HepG2 (cell line): ENCODE measurements around the gene SPATA25. TPM values are rescaled to one million over a fixed set of nuclear protein-coding genes. Genes with fewer than 3 reads are reported as not detected.

ENCODE experiments used
- FOXK2 ChIP-seq: fragments of 450-650 bp; IDR thresholded peaks from 2 replicates; pipeline ENCODE4 v1.6.1; 2016
- IRF1 ChIP-seq: sonication (generic); formaldehyde crosslinking; IDR thresholded peaks from 2 replicates; pipeline ENCODE4 v1.4.0; 2020; ENCODE audit warnings: low read depth, mild to moderate bottlenecking, missing genetic modification reagents
- NR2C2 ChIP-seq: sonication (generic); formaldehyde crosslinking; IDR thresholded peaks from 2 replicates; pipeline ENCODE4 v1.4.0; 2020; ENCODE audit warnings: missing genetic modification reagents, mild to moderate bottlenecking, moderate library complexity, borderline replicate concordance
- REST ChIP-seq, 2 experiments: IDR thresholded peaks; 2 replicates each; pipeline ENCODE4 v1.6.1; 2011 to 2012; ENCODE audit warnings: low read length in 2 of 2, borderline replicate concordance in 1 of 2, low read depth in 1 of 2, mild to moderate bottlenecking in 1 of 2, moderate library complexity in 1 of 2
- SP1 ChIP-seq, 2 experiments: fragments of 450-650 bp in 1 of 2; sonication (generic) in 1 of 2; formaldehyde crosslinking in 1 of 2; IDR thresholded peaks; 2 replicates each; pipeline versions ENCODE4 v1.4.0 to v1.6.1; 2016 to 2020; ENCODE audit warnings: missing genetic modification reagents in 1 of 2
- ZC3H13 ChIP-seq: sonication (generic); formaldehyde crosslinking; IDR thresholded peaks from 2 replicates; pipeline ENCODE4 v1.8.1; 2023; ENCODE audit warnings: mild to moderate bottlenecking, missing genetic modification reagents, moderate library complexity
- ZC3H4 ChIP-seq: sonication (generic); formaldehyde crosslinking; IDR thresholded peaks from 2 replicates; pipeline ENCODE4 v1.4.0; 2020; ENCODE audit warnings: missing genetic modification reagents, borderline replicate concordance
- ZNF142 ChIP-seq: sonication (generic); formaldehyde crosslinking; IDR thresholded peaks from 2 replicates; pipeline ENCODE4 v1.4.0; 2020; ENCODE audit warnings: missing genetic modification reagents
- ZNF563 ChIP-seq: sonication (generic); formaldehyde crosslinking; IDR thresholded peaks from 2 replicates; pipeline ENCODE4 v1.8.0; 2022; ENCODE audit warnings: mild to moderate bottlenecking, moderate library complexity, missing genetic modification reagents
- ZNF773 ChIP-seq: sonication (generic); formaldehyde crosslinking; IDR thresholded peaks from 2 replicates; pipeline ENCODE4 v1.4.0; 2020; ENCODE audit warnings: missing genetic modification reagents, borderline replicate concordance
- polyA plus RNA-seq, 8 experiments: library from polyadenylated mRNA; depleted of rRNA in 3 of 8; stranded (reverse) in 7 of 8; unstranded in 1 of 8; fragments of >200 nt; fragmentation: Illumina TruSeq in 4 of 8; extraction: Trizol in 4 of 8; gene quantifications; 2 replicates each; pipeline versions ENCODE4 v1.2.1 to v1.2.3, GENCODE V29; 2011 to 2016; ENCODE audit warnings: low read depth in 4 of 8, missing spikeins in 1 of 8, mixed read lengths in 1 of 8; ENCODE audit not compliant: insufficient read depth in 1 of 8
- total RNA-seq, 5 experiments: library from RNA; depleted of rRNA; stranded (reverse); fragments of >200 nt; fragmentation: Illumina TruSeq; extraction: Trizol; gene quantifications; 2 replicates each; pipeline ENCODE4 v1.2.3, GENCODE V29; 2016; ENCODE audit warnings: low read depth in 1 of 5
- TF ChIP-seq, protein P1 (sequence below): sonication (generic); formaldehyde crosslinking; conservative IDR thresholded peaks from 2 replicates; pipeline ENCODE4 v1.4.0; 2020; ENCODE audit warnings: missing genetic modification reagents
- TF ChIP-seq, protein P2 (sequence below): sonication (generic); formaldehyde crosslinking; IDR thresholded peaks from 2 replicates; pipeline ENCODE4 v1.8.1; 2023; ENCODE audit warnings: mild to moderate bottlenecking, inconsistent platforms, moderate library complexity, missing genetic modification reagents, borderline replicate concordance

The SPATA25 gene
- total and polyA plus RNA-seq, 2 of the 13 experiments (the other 11 are each of a cell fraction or from before 2014, with no cell fraction given): 4.8 to 7.6 TPM

DNA sequence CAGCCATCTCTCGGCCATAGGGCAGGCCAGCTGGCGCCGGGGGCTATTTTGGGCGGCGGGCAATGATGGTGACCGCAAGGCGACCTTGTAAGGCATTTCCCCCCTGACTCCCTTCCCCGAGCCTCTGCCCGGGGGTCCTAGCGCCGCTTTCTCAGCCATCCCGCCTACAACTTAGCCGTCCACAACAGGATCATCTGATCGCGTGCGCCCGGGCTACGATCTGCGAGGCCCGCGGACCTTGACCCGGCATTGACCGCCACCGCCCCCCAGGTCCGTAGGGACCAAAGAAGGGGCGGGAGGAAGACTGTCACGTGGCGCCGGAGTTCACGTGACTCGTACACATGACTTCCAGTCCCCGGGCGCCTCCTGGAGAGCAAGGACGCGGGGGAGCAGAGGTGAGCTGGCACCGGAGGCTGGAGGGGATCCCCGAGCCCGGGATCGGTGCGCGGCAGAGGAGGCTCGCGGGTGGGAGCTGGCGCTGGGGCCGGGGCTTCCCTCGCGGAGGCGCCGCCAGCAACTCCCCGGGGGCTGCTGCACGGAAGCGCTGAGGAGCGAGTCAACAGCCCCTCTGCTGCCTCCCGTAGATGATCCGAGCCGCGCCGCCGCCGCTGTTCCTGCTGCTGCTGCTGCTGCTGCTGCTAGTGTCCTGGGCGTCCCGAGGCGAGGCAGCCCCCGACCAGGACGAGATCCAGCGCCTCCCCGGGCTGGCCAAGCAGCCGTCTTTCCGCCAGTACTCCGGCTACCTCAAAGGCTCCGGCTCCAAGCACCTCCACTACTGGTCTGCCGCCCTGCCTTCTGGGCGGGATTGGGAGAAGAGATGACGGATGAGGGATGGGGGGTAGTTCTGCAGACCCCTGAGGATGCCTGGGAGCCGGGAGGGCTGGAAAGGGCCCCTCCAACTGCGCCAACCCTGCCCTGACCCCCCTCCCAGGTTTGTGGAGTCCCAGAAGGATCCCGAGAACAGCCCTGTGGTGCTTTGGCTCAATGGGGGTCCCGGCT is 3.9 kb upstream of the SPATA25 start, which contains the start of the genes CTSA and NEURL2 (continued):
- TF ChIP-seq ZNF142: peak; percentile 80
- no peak for TF ChIP-seq SP1 (IDR thresholded peaks at IDR 0.05)
- TF ChIP-seq SP1 (CRISPR knock-in tag; IDR thresholded peaks at IDR 0.05): peak; percentile 99
- TF ChIP-seq ZC3H4 (CRISPR knock-in tag): peak; percentile 75; the same call in 1 of the 2 replicates
- peak; percentile 37; the same call in 1 of the 2 replicates for TF ChIP-seq ZNF773 (CRISPR knock-in tag)
- TF ChIP-seq IRF1: peak; percentile 93
- TF ChIP-seq ZNF563: peak; percentile 98
- peak; percentile 84 for TF ChIP-seq FOXK2
- peak; percentile 97 for TF ChIP-seq NR2C2 (CRISPR knock-in tag)
- TF ChIP-seq ZC3H13 (CRISPR knock-in tag): peak; percentile 100
- TF ChIP-seq, protein P1, sequence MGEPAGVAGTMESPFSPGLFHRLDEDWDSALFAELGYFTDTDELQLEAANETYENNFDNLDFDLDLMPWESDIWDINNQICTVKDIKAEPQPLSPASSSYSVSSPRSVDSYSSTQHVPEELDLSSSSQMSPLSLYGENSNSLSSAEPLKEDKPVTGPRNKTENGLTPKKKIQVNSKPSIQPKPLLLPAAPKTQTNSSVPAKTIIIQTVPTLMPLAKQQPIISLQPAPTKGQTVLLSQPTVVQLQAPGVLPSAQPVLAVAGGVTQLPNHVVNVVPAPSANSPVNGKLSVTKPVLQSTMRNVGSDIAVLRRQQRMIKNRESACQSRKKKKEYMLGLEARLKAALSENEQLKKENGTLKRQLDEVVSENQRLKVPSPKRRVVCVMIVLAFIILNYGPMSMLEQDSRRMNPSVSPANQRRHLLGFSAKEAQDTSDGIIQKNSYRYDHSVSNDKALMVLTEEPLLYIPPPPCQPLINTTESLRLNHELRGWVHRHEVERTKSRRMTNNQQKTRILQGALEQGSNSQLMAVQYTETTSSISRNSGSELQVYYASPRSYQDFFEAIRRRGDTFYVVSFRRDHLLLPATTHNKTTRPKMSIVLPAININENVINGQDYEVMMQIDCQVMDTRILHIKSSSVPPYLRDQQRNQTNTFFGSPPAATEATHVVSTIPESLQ (CRISPR knock-in tag): peak; percentile 93; the same call in 1 of the 2 replicates
- TF ChIP-seq, protein P2, sequence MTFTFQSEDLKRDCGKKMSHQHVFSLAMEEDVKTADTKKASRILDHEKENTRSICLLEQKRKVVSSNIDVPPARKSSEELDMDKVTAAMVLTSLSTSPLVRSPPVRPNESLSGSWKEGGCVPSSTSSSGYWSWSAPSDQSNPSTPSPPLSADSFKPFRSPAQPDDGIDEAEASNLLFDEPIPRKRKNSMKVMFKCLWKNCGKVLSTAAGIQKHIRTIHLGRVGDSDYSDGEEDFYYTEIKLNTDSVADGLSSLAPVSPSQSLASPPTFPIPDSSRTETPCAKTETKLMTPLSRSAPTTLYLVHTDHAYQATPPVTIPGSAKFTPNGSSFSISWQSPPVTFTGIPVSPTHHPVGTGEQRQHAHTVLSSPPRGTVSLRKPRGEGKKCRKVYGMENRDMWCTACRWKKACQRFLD (CRISPR knock-in tag): peak; percentile 96
- TF ChIP-seq REST (IDR thresholded peaks at IDR 0.05; ENCODE audit: borderline replicate concordance in 1 of 2, low read depth in 1 of 2, low read length in 2 of 2): peak in 1 of 2 experiments; percentile 80; a peak in 2 of 4 replicates
